Right renal cortex interstitium (tissue), 3 donors: ENCODE results near the gene GSG1. TPM values are rescaled to one million over a fixed set of nuclear protein-coding genes. Genes with fewer than 3 reads are reported as not detected.
"Not testable (repeated sequence)": the region's sequence is repeated elsewhere in the genome, so short reads cannot be mapped to it uniquely, and the experiment has no call there.

Experiments used
- DNase-seq, 3 donors: peaks; one replicate each; pipeline ENCODE4 v3.0.0-alpha.2; 2013; ENCODE audit warnings: low read depth in 3 of 3, low spot score in 2 of 3
- polyA plus RNA-seq, 3 donors: library from polyadenylated mRNA; unstranded; fragments of 120-200 nt; gene quantifications; one replicate each; pipeline ENCODE4 v1.2.1, GENCODE V29; 2013; ENCODE audit not compliant: insufficient read length in 3 of 3

The GSG1 gene
- polyA plus RNA-seq, 3 donors = 0.43 to 0.90 (median 0.61) TPM

- no peak for DNase-seq
Measured at GRCh38 chr12:13066459-13066858, 37.0 kb downstream of the GSG1 start.

GRCh38 chr12:13066014-13066413 is 37.5 kb downstream of the GSG1 start:
- no peak for DNase-seq

GRCh38 chr12:13062669-13063068 is 40.8 kb downstream of the GSG1 start:
- DNase-seq = no peak

GRCh38 chr12:13061377-13061776 is 42.1 kb downstream of the GSG1 start:
- no peak for DNase-seq

- no peak for DNase-seq
Measured at GRCh38 chr12:13060581-13060980, 42.9 kb downstream of the GSG1 start.

- DNase-seq = not testable (repeated sequence)
Measured at GRCh38 chr12:13053617-13054016, 49.9 kb downstream of the GSG1 start.

GRCh38 chr12:13052421-13052820 is 51.0 kb downstream of the GSG1 start:
- no peak for DNase-seq

- DNase-seq = no peak
Measured at GRCh38 chr12:13049816-13050215, 53.7 kb downstream of the GSG1 start.

- DNase-seq = no peak
Measured at GRCh38 chr12:13046964-13047363, 56.5 kb downstream of the GSG1 start.

GRCh38 chr12:13045816-13046215 is 57.7 kb downstream of the GSG1 start:
- DNase-seq = no peak

- no peak for DNase-seq
Measured at GRCh38 chr12:13044906-13045299, 58.6 kb downstream of the GSG1 start.

GRCh38 chr12:13044002-13044905 is 59.2 kb downstream of the GSG1 start, which contains the start of gene FAM234B:
TSS of gene FAM234B (plus strand) at chr12:13044381. CDS start at chr12:13044404, 23 bp downstream.
- peak in 2 of 3 donors; percentile 53 to 55 for DNase-seq

- DNase-seq = no peak
Measured at GRCh38 chr12:13042666-13043230, 60.7 kb downstream of the GSG1 start.

- DNase-seq = no peak
Measured at GRCh38 chr12:13041224-13041623, 62.2 kb downstream of the GSG1 start.

- DNase-seq = no peak
Measured at GRCh38 chr12:13039328-13039956, 64.0 kb downstream of the GSG1 start.

- DNase-seq = no peak
Measured at GRCh38 chr12:13038491-13039161, 64.8 kb downstream of the GSG1 start.

- no peak for DNase-seq
Measured at GRCh38 chr12:13036881-13037280, 66.6 kb downstream of the GSG1 start.

GRCh38 chr12:13035335-13035734 is 68.1 kb downstream of the GSG1 start:
- not testable (repeated sequence) for DNase-seq
